Erythroblast (primary cell): ENCODE measurements around the gene TMPRSS13.

Experiments used
- GATA1 ChIP-seq: IDR thresholded peaks from 2 replicates; pipeline ENCODE4 v1.6.1; 2011; ENCODE audit warnings: low read depth, mild to moderate bottlenecking, control low read depth, low read length, moderate library complexity
- POLR2A ChIP-seq: IDR thresholded peaks from 2 replicates; pipeline ENCODE4 v1.6.1; 2011; ENCODE audit warnings: mild to moderate bottlenecking, low read length

GRCh38 chr11:117852309-117852708 is 76.9 kb downstream of the TMPRSS13 start:
- TF ChIP-seq POLR2A (no peak), GATA1 (no peak)
